GM19043 (cell line): ENCODE measurements around the gene GAA.
"Not testable (repeated sequence)": the region's sequence is repeated elsewhere in the genome, so short reads cannot be mapped to it uniquely, and the experiment has no call there.

Source experiments
- ATAC-seq: cut with Tn5 transposase; IDR thresholded peaks from one replicate; pipeline ENCODE4 v1.9.1; 2021; ENCODE audit warnings: low read depth; ENCODE audit not compliant: unreplicated experiment

GAA gene

GRCh38 chr17:80082403-80083135 lies 18.8 kb upstream of the GAA start:
- ATAC-seq = no peak

DNA sequence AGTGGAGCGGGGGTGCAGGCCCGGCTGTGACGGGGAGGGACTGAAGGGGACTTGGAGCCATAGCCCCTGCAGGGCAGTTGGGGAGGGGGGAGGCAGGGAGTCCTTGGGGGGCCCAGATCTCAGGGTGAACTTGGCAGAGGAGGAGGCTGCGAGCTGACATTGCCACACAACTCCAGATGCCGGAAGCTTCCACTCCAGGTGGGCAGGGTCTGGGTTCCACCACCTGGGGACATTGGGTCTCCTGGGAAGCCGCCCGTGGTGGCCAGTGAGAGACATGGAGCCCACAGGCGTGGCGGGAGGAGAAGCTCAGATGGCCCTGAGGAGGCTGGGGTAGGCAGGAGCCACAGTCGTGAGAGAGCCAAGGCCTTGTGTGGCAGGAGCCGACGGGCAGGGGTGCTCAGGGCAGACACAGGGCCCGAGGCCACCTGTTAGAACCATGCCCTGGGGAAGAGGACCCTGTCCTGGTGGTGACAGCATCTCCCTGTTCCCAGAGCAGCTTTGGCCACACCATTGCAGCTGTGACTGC lies 18.2 kb upstream of the GAA start:
- ATAC-seq = no peak

- no peak for ATAC-seq
These were observed 16.6 kb upstream of the GAA start for GRCh38 chr17:80084773-80085172.

- no peak for ATAC-seq
These were observed 15.3 kb upstream of the GAA start for GRCh38 chr17:80086081-80086480.

GRCh38 chr17:80086616-80087015 lies 14.8 kb upstream of the GAA start:
- ATAC-seq = no peak

DNA sequence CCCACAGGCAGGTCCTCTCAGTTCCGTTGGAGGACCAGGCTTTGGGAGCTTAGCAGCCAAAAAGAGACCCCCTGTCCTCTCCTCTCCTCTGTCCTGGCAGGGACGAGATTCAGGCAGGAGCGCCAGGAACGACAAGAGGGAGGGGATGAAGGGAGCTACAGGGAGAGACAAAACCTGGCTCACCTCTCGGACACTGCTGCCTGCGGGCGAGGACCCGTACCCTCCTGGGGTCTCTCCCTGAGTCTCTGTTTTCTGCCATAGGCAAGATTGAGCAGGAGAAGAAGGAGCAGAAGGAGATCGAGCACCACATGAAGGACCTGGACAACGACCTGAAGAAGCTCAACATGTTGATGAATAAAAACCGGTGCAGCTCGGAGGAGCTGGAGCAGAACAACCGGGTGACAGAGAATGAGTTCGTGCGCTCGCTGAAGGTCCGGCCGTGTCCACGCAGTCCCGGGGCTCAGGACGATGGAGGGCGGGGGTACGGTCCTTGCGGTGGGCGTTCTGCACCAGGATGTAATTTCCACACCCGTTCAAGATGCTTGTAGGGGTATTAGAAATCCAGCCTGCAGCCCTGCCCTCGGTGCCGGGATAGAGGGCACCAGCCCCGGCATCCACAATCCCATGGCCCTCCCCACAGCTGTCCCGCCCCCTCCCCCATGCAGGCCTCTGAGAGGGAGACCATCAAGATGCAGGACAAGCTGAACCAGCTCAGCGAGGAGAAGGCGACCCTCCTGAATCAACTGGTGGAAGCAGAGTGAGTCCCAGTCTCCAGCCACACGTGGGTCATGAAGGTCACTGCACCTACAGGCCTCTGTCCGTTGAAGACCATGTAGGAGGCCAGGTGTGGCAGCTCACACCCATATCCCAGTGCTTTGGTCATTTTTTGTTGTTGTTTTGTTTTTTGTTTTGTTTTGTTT lies 13.8 kb upstream of the GAA start:
- ATAC-seq = no peak

DNA sequence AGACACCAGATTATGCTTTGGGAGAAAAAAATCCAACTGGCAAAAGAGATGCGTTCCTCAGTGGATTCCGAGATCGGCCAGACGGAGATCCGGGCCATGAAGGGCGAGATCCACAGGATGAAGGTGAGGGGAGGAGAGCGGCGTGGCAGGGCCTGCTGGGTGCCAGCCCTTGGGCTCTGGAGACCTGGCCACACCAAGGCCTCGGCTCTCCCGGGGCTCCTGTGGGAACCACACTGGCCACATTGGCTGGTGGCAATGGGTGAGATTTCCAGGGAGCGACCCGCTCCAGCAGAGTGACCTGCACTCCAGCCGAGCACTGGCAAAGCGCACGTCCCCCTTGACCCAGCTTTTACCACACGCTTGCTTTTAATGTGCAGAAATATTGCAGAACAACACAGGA lies 11.6 kb upstream of the GAA start:
- ATAC-seq = no peak

DNA sequence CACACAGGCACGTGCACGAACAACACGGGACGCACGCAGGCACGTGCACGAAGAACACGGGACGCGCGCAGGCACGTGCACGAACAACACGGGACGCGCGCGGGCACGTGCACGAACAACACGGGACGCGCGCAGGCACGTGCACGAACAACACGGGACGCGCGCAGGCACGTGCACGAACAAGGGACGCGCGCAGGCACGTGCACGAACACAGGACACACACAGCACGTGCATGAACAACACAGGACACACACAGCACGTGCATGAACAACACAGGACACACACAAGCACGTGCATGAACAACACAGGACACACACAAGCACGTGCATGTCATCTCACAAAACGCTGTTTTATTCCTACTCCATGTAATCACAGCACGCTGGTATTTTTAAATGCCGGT lies 11.2 kb upstream of the GAA start:
- not testable (repeated sequence) for ATAC-seq

DNA sequence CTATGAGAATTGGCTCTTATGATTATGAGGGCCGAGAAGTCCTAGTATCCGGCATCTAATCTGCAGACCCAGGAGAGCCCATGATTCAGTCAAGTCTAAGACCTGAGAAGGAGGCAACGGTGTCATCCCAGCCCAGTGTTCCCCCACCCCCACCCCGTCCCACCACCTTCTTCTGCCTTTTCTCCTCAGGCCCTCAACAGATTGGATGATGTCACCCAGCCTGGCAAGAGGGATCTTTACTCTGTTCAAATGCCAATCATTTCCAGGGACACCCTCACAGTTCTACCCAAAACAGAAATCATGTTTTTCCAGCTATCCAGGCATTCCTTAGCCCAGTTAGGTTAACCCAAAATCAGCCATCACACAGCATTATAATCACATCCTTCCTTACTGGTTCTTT lies 10.0 kb upstream of the GAA start:
- no peak for ATAC-seq

DNA sequence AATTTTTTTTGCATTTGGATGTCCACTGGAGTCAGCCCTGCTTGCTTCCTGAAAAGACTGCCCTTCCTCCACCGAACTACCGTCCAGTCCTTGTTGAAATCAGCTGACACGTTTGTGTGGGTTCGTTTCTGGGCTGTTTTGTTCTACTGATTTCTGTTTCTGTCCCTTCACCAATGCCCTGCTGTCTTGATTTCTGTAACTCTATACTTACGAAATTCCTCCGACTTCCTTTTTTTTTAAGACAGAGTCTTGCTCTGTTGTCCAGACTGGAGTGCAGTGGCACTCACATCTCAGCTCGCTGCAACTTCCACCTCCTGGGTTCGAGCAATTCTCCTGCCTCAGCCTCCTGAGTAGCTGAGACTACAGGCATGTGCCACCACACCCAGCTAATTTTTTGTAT lies 8.4 kb upstream of the GAA start:
- no peak for ATAC-seq

GRCh38 chr17:80095038-80095843 lies 6.1 kb upstream of the GAA start:
- no peak for ATAC-seq

- ATAC-seq = no peak
These were observed 5.4 kb upstream of the GAA start for GRCh38 chr17:80095844-80096475.

DNA sequence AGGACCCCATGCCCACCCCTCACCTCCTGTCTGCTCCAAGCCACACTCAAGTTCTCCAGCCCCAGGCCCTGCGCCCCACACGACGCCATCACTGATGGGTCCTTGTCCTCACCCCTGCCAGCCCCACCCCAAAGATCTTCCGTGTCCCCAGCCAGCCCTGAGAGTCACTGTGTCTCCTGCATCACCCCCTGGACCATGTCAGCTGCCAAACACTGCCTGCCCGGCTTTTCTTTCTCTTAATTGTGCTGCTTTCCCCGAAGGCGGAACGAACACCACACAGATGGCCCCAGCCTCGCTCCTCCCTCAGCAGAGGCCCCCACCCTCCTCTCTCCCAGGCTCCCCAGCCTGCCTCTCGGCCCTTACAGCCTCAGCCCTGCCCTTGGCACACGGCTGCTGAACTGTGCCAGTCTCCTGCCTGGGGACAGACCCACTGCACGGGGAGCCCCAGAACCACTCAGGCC lies 4.8 kb upstream of the GAA start:
- ATAC-seq = no peak

GRCh38 chr17:80097127-80097621 lies 4.2 kb upstream of the GAA start:
- no peak for ATAC-seq

GRCh38 chr17:80097844-80098691 lies 3.3 kb upstream of the GAA start:
- no peak for ATAC-seq

GRCh38 chr17:80099291-80100034 lies 1.9 kb upstream of the GAA start:
- ATAC-seq = no peak

DNA sequence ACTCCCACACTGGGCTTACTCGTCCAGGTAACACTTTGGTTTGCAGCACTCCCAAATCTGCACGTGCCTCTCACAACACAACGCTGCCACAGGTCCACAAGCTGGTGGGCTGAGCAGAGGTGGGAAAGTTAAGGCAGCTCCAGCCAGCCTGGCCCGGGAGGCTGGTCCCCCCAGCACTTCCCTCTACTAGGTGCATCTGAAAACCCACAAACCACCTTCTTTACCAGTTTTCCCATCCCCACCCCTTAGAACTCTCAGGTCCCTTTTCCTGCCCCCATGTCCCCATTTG lies 1.4 kb upstream of the GAA start:
- no peak for ATAC-seq

GRCh38 chr17:80101946-80102663 lies 724 bp downstream of the GAA start:
- ATAC-seq = no peak
